SH-SY5Y (cell line): ENCODE measurements around the gene BAD.

Experiments
- GATA2 ChIP-seq: IDR thresholded peaks from 2 replicates; pipeline ENCODE4 v1.6.1; 2011; ENCODE audit warnings: mild to moderate bottlenecking, low read depth, low read length
- GATA3 ChIP-seq: IDR thresholded peaks from 2 replicates; pipeline ENCODE4 v1.6.1; 2011; ENCODE audit warnings: low read depth, mild to moderate bottlenecking, low read length, moderate library complexity

DNA sequence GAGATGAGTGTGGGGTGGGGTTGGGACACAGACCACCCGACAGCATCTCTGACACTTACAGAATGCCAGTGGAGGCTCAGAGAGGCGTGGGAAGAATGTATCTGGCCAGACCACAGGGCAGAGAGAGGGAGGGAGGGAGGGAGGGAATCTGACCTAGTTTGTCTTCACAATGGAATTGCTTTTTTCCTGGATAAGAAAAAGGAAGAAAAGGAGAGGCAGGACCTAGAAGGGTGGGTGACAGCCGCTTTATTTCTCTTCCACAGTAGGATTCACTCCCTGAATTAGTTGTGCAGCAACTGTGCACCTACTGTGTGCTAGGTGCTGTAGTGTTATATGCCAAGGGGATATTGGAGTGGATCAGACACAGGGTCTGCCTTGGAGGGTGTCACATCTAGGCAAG is 10.3 kb upstream of the BAD start:
- no peak for TF ChIP-seq GATA2
- no peak for TF ChIP-seq GATA3
